ENCODE measurements around the gene PROCA1.
A peak's percentile ranks its signal among the peaks of the same experiment; 100 is the strongest.

Gene PROCA1

DNA sequence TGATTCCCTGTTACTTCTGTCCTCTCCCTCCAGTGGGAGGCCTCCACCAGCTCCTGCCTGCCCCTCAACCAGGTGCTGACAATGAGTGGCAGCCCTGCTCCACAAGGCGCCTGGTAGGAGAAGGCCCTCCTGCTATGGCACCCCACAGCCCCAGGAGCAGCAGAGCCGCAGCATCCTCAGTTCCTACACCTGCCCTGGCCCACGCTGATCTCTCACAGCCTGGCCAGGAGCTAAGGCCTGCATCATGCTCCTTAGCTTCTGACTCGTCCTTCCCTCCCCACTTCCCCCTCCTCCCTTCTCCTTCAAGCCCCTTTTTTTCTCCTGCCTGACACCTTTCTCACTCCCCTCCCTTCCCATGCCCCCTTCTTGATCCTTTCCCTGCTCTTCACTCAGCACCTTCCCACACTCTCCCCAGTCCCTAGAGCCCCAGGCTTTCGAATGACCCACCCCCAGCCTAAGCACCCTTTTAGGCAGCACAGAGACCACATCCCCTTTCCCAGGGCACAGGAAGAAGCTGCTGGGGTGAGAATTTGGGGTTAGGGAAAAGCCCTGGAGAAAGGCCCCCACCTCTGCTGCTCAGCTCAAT, 6.5 kb downstream of the PROCA1 start:
- peaks cover 25% of the 10 kb centered on the region for H3K4me1 Mint-ChIP-seq
- peak overlapping the region; percentile 91 for H3K27ac Mint-ChIP-seq
- no peak for DNase-seq

DNA sequence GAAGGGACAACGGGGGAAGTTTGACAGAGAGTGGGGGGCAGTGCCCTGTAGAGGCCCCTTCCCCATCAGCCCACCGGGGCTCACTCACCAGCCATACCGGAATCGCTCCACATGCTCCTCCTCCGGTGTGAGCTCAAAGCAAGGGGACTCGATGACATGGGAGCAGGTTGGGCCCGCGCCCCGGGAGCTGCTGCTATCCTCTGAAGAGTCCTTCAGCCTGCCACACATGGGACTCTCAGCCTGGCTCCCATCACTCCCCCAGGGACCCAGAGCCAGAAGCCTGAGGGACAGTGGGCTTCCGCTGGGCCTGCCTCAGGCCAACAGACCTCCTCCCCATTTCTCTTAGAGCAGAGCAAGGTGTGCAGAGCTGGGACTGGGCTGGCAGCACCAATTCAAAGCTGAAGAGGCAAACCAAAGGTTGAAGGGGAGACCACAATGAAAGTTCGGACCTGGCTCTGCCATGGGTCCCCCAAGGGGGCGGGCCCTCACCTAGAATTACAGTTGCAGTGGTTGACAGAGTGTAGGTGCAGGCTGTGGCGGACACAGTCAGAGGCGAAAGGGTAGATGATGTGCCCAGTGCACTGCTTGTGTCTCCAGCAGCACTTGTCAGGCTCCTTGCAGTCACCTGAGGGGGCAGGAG, 7.3 kb downstream of the PROCA1 start:
- peaks cover 21% of the 10 kb centered on the region for H3K4me1 Mint-ChIP-seq
- H3K4me3 Mint-ChIP-seq = no peak overlapping the region
- H3K36me3 Mint-ChIP-seq (ENCODE audit: low read depth) = peaks cover 35% of the 10 kb centered on the region
- H3K27ac Mint-ChIP-seq = peak overlapping the region; percentile 91
- no peaks in the 10 kb centered on the region for H3K9me3 Mint-ChIP-seq
- no peak for DNase-seq
- TF ChIP-seq, protein P1, sequence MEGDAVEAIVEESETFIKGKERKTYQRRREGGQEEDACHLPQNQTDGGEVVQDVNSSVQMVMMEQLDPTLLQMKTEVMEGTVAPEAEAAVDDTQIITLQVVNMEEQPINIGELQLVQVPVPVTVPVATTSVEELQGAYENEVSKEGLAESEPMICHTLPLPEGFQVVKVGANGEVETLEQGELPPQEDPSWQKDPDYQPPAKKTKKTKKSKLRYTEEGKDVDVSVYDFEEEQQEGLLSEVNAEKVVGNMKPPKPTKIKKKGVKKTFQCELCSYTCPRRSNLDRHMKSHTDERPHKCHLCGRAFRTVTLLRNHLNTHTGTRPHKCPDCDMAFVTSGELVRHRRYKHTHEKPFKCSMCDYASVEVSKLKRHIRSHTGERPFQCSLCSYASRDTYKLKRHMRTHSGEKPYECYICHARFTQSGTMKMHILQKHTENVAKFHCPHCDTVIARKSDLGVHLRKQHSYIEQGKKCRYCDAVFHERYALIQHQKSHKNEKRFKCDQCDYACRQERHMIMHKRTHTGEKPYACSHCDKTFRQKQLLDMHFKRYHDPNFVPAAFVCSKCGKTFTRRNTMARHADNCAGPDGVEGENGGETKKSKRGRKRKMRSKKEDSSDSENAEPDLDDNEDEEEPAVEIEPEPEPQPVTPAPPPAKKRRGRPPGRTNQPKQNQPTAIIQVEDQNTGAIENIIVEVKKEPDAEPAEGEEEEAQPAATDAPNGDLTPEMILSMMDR (IDR thresholded peaks at IDR 0.05) = no peak
- peaks cover 3% of the 10 kb centered on the region for H3K27me3 Mint-ChIP-seq (ENCODE audit: low read depth, poor library complexity)

More for the DNA sequence above, 6.5 kb downstream of the PROCA1 start:
- Mint-ChIP-seq H3K36me3 (ENCODE audit: low read depth) (peaks cover 26% of the 10 kb centered on the region), H3K4me3 (no peak overlapping the region), H3K27me3 (ENCODE audit: low read depth, poor library complexity) (peaks cover 3% of the 10 kb centered on the region), H3K9me3 (no peaks in the 10 kb centered on the region)
- TF ChIP-seq, protein P1 (IDR thresholded peaks at IDR 0.05) = no peak

DNA sequence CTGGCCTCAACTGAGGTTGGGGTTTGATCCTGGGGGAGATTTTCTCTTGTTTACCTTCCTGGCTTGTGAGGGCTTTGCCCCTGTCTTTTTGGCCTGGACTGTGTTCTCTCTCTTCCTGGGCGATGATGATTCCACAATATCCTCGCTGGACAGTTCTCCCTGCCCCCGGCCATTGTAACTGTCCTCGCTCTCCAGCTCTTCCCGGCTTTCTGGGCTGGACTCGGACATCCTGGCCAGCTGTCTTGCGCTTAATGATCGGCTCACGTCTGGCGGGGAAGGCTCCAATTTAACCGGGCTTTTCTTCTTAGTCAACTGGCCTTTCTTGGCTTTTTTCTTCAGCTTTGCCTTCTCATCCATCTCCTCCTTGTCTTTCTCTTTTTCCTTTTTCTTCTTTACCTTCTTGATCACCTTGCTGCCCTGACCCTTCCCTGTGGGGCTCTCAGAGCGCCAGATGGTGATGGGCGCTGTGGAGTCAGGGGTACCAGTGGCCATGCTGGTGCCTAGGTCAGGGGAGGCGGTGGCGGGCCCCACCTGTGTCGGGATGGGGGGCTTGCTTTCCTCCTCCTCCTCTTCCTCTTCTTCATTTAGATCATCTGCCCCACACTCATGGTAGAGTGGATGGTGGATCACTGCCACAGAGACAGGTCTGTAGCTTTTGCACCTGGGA, 8.0 kb downstream of the PROCA1 start:
- TF ChIP-seq, protein P1 (IDR thresholded peaks at IDR 0.05) = no peak
- Mint-ChIP-seq H3K4me1 (peaks cover 21% of the 10 kb centered on the region), H3K9me3 (no peaks in the 10 kb centered on the region), H3K4me3 (no peak overlapping the region), H3K27ac (peak overlapping the region; percentile 91), H3K36me3 (ENCODE audit: low read depth) (peaks cover 41% of the 10 kb centered on the region), H3K27me3 (ENCODE audit: low read depth, poor library complexity) (peaks cover 3% of the 10 kb centered on the region)
- no peak for DNase-seq

DNA sequence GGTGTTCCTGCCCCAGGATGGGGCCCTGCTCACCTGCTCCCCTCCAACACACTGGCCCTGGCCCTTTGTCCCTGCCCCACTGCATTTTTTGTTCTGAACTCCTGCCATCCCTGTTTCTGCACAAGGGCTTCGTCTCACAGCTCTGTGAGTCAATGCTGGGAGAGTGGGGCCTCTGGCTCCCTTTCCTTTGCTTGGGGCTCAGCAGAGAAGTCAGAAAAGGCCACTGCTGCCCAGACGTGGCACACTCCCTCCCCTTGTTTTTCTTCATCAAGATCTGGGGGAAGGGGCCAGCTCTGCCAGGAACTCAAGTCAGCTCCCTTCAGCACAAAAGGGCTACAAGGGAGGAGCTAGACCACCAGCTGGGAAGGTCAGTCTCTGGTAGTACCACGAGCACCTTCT, 8.9 kb downstream of the PROCA1 start:
- TF ChIP-seq, protein P1 (IDR thresholded peaks at IDR 0.05) = no peak
- peaks cover 4% of the 10 kb centered on the region for H3K27me3 Mint-ChIP-seq (ENCODE audit: low read depth, poor library complexity)
- H3K36me3 Mint-ChIP-seq (ENCODE audit: low read depth) = peaks cover 42% of the 10 kb centered on the region
- peak overlapping the region; percentile 97 for H3K27ac Mint-ChIP-seq
- H3K4me3 Mint-ChIP-seq = no peak overlapping the region
- no peaks in the 10 kb centered on the region for H3K9me3 Mint-ChIP-seq
- peaks cover 14% of the 10 kb centered on the region for H3K4me1 Mint-ChIP-seq
- DNase-seq = no peak

DNA sequence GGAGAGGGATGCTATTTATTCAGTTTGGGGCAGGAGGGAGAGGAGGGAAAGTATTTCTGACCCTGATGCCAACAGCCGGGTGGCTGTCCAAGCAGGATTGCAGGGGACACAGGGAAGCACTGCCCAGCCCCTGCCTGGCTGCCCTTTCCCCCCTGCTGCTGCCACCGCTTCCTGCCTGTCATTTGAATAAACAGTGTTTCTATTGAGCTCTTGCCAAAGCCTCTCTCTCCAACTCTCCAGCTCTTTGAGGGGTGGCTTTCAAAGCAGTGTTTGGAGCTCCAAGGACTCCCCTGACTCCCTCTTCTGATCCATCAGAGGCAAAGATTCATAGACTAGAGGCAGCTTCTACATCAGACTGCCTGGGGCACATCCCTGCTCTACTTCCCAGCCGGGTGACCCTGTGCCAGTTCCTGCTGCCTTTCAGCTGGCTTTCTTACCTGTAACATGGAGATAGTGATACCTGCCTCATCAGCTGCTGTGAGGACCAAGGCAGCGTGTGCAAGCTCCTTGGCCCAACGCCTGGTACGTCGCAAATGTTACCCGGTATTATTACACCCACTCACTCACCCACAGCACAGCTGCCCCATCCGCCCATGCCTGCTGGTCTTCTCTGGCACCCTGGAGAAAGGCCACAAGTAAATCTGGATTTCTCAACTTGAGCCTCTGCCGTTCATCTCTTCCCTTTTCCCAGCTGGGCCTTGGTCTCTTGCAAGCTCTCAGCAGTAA, 9.5 kb downstream of the PROCA1 start:
- peaks cover 47% of the 10 kb centered on the region for H3K36me3 Mint-ChIP-seq (ENCODE audit: low read depth)
- TF ChIP-seq, protein P1 (IDR thresholded peaks at IDR 0.05) = no peak
- H3K4me3 Mint-ChIP-seq = no peak overlapping the region
- DNase-seq = no peak
- H3K4me1 Mint-ChIP-seq = peaks cover 8% of the 10 kb centered on the region
- peak overlapping the region; percentile 97 for H3K27ac Mint-ChIP-seq
- H3K9me3 Mint-ChIP-seq = no peaks in the 10 kb centered on the region
- H3K27me3 Mint-ChIP-seq (ENCODE audit: low read depth, poor library complexity) = peaks cover 4% of the 10 kb centered on the region

Data from nephron progenitor cell (in vitro differentiated cells).